COLO829 (cell line): Measurements from ENCODE around the gene MARVELD3.
"Not testable (repeated sequence)": the region's sequence is repeated elsewhere in the genome, so short reads cannot be mapped to it uniquely, and the experiment has no call there.

Experiments
- DNase-seq: peaks from one replicate; pipeline ENCODE4 v3.0.0; 2012; ENCODE audit warnings: low spot score

Gene MARVELD3

DNA sequence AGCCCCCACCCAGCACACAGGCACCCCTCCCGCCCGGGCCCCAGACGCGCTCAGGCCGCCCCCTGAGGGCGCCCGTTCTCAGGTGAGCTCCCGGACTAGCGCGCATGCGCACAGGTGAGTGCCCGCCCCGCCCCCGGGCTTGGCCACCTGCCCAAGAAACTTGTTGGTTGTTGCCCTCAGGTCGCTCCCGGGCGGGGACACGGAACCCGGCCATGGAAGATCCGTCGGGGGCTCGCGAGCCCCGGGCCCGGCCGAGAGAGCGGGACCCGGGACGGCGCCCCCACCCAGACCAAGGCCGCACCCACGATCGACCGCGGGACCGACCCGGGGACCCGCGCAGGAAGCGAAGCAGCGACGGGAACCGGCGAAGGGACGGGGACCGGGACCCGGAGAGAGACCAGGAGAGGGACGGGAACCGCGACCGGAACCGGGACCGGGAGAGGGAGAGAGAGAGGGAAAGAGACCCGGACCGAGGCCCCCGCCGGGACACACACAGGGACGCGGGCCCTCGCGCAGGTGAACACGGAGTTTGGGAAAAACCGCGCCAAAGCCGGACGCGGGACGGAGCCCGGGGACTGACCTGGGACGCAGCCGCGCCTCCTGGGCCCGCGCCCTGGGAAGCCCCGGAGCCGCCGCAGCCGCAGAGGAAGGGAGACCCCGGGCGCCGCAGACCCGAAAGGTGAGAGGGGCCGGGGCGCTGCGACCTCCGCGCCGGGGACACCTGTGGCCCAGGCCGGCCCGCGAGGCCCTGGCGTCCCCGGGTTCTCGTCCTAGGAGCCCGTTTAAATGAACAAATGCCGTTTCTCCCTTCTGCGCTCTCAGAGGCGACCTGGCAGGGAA is at the start of gene MARVELD3:
MARVELD3 (plus strand) TSS at position 167 of the 840 bp plus-strand sequence; CDS start at position 213, 46 bp downstream.
- DNase-seq: no peak

DNA sequence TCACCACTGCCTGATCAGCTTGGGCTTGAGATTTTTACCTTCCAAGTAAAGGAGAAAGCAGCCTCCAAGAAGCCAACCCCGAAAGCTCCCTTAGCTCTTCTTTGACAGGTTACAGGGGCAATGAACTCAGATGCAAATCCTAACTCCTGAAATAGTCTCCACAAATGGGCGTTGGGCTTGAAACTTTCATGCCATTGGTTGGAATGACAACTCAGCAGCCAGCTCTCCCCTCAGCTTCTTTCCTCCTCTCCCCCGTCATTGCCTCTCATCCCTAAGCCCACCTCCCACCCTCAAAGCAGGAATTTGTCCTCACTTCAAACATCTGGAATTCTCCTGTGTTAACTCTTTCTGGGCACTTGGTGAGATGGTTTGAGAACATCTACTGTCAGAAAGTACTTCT is 49.0 kb upstream of the MARVELD3 start, which contains the start of gene TAT:
TAT (minus strand) TSS at position 122 of the 400 bp plus-strand sequence. CDS start 677 bp downstream, outside the sequence.
- DNase-seq: no peak

DNA sequence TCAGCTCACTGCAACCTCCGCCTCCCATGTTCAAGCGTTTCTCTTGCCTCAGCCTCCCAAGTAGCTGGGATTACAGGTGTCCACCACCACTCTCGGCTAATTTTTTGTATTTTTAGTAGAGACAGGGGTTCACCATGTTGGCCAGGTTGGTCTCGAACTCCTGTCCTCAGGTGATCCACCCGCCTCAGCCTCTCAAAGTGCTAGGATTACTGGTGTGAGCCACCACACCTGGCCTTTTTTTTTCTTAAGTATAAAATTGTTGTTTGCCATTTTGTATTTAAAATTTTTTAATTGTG is 43.5 kb upstream of the MARVELD3 start:
- DNase-seq: not testable (repeated sequence)

GRCh38 chr16:71584543-71585317 is 41.3 kb upstream of the MARVELD3 start:
- DNase-seq: no peak

GRCh38 chr16:71585318-71585703 is 40.7 kb upstream of the MARVELD3 start:
- DNase-seq: no peak

- not testable (repeated sequence) for DNase-seq
Measured at GRCh38 chr16:71589334-71589733, 36.6 kb upstream of the MARVELD3 start.

DNA sequence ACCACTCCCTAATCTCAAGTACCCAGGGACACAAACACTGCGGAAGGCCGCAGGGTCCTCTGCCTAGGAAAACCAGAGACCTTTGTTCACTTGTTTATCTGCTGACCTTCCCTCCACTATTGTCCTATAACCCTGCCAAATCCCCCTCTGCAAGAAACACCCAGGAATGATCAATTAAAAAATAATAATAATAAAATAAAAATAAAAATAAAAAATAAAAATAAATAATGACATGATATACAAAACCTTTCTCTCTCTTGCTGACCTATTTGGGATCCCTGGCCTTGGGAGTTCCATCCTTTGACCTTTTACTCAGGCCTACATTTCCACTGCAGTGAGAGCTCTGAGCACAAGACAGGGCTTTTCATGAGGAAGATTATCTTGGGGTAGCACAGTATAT is 35.9 kb upstream of the MARVELD3 start:
- not testable (repeated sequence) for DNase-seq

DNA sequence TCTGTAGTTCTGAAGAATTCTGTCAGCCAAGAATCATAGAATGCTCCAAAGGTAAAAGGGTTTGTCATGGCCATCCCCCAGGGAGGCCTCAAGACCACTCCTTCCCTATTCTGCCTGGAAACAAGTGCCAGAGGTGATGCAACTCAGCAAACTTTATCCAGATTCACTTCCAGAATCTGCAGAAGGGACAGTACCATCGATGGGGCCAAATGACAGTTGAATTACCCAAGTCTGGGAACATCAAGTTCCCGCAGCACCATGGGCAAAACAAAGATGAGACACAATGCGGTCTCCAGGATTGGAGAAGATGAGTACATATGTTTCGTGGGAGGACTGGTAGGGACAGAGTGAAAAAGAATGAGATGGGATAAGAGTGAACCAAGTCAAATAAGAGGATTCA is 35.4 kb upstream of the MARVELD3 start:
- no peak for DNase-seq

DNA sequence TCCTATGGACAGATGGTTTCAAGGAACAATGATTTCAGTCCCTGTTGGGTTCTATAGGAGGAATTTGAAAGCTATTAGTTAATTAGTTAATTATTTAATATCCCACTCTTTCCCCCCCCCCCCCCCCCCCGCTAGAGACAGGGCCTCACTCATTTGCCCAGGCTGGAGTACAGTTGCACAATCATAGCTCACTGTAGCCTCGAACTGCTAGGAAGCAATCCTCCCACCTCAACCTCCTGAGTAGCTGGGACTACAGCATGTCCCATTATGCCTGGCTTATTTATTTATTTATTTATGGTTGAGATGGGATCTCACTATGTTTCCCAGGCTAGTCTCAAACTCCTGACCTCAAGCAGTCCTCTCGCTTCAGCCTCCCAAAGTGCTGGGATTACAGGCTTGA is 34.1 kb upstream of the MARVELD3 start:
- DNase-seq: no peak

- DNase-seq: no peak
Measured at GRCh38 chr16:71593048-71593999, 32.7 kb upstream of the MARVELD3 start.

DNA sequence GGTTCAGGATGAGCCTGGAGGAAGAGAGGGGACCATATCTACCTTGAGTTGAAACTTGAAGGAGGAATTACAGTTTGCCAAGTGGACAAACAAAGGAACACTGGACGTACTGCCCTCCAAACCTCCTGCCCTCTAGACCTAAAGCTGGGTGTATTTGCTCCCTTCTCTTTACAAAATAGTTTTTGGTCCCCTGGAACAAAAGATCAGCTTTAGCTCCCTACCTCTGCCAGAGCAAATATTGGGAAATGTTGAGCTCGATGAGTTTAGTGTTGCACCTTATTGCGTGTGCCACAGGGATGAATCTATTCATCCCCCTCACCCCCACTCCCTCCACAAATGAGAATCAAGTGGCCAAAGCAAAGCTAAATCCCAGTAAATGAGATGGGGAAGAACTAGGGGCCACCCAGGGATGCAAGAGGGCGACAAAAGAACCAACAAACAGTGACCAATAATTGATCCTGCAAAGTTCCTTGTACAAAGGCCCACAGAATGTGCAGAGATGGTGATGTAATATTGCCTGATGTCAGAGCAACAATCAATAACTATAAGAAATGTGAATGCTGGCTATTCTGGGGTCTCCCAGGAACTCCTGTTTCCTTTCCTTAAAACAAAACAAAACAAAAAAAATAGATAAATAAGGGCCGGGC is 31.9 kb upstream of the MARVELD3 start:
- no peak for DNase-seq

GRCh38 chr16:71595340-71595826 is 30.6 kb upstream of the MARVELD3 start:
- DNase-seq: not testable (repeated sequence)

DNA sequence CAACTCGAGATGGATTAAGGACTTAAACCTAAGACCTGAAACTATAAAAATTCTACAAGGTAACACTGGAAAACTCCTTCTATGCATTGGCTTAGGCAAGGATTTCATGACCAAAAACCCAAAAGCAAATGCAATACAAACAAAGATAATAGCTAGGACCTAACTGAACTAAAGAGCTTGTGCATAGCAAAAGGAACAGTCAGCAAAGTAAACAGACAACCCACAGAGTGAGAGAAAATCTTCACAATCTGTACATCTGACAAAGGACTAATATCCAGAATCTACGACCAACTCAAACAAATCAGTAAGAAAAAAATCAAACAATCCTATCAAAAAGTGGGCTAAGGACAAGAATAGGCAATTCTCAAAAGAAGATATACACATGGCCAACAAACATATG is 27.6 kb upstream of the MARVELD3 start:
- not testable (repeated sequence) for DNase-seq

DNA sequence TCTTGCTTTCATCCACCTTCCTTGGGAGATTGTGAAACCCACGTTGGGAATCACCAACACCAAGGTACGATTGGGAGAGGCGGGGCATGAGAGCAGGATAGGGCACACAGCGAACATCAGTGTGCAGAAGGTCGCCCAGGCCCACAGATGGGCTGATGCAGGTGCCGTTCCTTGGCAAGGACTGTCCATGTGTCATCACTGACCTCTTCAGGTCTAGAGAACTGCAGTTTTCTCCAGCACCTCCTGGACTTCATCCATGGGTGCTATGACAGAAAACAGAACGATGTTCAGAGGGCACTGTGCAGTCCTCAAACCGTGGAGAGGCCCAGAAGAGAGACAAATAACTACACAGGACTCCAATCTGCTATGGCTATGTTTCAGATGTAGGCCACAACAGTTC is 25.2 kb upstream of the MARVELD3 start:
- DNase-seq: no peak

DNA sequence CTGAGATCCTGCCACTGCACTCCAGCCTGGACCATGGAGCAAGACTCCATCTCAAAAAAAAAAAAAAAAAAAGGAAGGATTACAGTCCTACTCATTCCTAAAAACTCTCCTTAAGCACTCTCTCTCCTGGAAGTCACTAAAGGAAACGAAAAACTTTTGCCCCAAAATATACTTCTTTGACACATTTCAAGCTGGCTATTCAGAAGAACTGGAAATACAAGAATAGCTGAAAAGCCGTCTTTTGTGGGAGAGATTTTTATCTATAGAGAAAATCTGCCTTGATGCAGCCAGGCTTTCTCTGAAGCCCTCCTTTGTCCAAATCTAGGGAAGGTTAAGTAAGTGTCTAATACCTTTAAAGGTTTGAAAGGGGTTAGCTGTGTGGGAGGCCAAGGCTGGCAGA is 16.9 kb upstream of the MARVELD3 start:
- no peak for DNase-seq

- no peak for DNase-seq
Measured at GRCh38 chr16:71610447-71610846, 15.5 kb upstream of the MARVELD3 start.

DNA sequence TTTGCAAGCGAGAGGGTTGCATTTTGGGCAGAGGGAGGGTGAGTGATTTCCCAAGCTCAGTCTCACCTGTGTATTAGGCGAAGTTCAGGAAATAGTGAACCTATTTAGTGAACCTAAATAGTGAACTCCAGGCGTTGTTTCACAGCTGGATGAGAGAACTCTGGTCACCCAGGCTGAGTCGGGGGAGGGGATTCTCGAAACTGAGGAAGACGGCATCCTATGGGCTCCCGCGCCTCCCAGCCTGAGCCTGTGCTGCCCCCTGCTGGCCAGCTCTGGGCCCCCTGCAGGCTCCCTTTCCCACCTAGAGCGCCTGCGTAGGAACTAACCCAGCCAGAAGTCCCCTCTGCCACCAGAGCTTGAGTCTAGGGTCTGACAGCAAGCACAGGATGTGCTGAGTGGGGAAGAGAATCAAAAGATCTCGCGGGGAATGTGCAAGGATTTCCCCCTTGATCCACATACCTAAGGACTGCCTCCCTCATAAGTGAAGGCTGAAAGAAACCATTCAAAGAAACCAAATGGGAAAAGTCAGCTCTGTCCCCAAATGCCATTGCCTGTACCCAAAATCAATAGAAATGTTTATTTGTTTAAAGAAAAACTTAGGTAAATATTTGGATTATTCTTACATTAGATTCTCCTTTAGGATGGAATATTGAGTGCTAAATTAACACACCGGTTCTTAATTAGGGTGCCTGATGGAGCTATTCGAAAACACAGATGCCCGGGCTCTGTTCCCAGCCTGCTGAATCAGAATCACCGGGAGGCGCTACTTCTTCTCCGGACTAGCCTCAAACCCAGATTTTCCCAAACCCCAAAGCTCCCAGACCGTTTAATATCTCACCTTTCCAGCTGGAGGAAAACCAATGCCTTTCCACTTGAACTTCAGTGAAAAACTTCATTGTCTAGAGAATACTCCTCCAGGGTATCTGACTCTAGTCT is 14.8 kb upstream of the MARVELD3 start:
- DNase-seq: peak; percentile 52

DNA sequence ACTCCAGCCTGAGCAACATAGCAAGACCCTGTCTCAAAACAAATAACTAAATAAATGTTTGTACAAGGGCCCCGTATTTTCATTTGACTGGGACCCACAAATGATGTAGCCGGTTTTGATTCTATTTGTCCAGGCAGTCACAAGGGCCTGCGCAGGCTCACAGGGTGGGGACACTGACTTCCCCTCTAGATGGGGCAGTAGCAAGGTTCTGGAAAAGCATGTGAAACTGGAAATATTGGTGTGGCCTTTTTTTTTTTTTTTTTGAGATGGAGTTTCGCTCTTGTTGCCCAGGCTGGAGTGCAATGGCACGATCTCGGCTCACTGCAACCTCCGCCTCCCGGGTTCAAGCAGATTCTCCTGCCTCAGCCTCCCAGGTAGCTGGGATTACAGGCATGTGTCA is 11.0 kb upstream of the MARVELD3 start:
- not testable (repeated sequence) for DNase-seq

DNA sequence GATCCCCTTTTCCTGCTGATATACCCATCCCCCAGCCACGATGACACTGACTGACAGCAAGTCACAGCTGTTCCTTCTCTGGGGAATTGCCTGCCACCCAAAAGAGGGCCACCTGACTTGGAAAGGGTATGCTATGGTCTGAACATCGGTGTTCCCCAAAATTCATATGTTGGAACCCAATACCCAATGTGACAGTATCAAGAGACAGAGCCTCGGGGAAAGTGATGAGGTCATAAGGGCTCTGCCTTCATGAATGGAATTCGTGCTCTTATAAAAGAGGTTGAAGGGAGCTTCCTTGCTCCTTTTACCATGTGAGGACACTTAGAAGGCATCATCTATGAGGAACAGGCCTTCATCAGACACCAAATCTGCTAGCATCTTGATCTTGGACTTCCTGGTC is 7.6 kb upstream of the MARVELD3 start:
- no peak for DNase-seq

GRCh38 chr16:71622088-71622487 is 3.9 kb upstream of the MARVELD3 start:
- no peak for DNase-seq
